Measurements from ENCODE around the gene LSM4. TPM values are rescaled to one million over a fixed set of nuclear protein-coding genes. Genes with fewer than 3 reads are reported as not detected.

LSM4 gene
- total RNA-seq, 1 donor from 2014 or later = 440 TPM

GRCh38 chr19:18304208-18304457, 18.7 kb downstream of the LSM4 start:
- Histone ChIP-seq H3K27me3 (no peaks in the 10 kb centered on the region), H3K9ac (no peak overlapping the region), H2AFZ (replicated peaks) (no peak overlapping the region), H3K4me2 (peak overlapping the region; percentile 72), H3K4me3 (peak overlapping the region; percentile 24), H3K27ac (no peak overlapping the region), H3K9me3 (ENCODE audit: low read depth) (no peaks in the 10 kb centered on the region), H3F3A (ENCODE audit: low read depth) (peaks cover 47% of the 10 kb centered on the region), H3K36me3 (no peaks in the 10 kb centered on the region), H3K79me2 (ENCODE audit: low read depth) (no peaks in the 10 kb centered on the region), H4K20me1 (ENCODE audit: low read depth) (peaks cover 13% of the 10 kb centered on the region), H3K4me1 (peaks cover 21% of the 10 kb centered on the region)
- Mint-ChIP-seq H3K4me3 (peak overlapping the region; percentile 77), H3K9me3 (no peaks in the 10 kb centered on the region), H3K27me3 (ENCODE audit: insufficient read depth, low read depth) (peaks cover 4% of the 10 kb centered on the region), H3K27ac (peak overlapping the region; percentile 87), H3K4me1 (peaks cover 28% of the 10 kb centered on the region), H3K36me3 (peaks cover 8% of the 10 kb centered on the region)
- no peak for DNase-seq (ENCODE audit: low spot score)
- TF ChIP-seq CTCF (IDR thresholded peaks at IDR 0.05) (no peak), EZH2 (IDR thresholded peaks at IDR 0.05) (no peak), EZH2phosphoT487 (IDR thresholded peaks at IDR 0.05) (no peak)

- Mint-ChIP-seq H3K27me3 (ENCODE audit: insufficient read depth, low read depth) (peaks cover 6% of the 10 kb centered on the region), H3K9me3 (no peaks in the 10 kb centered on the region), H3K4me1 (peaks cover 31% of the 10 kb centered on the region), H3K27ac (no peak overlapping the region), H3K36me3 (peaks cover 1% of the 10 kb centered on the region), H3K4me3 (peak overlapping the region; percentile 21)
- H3K36me3 ChIP-seq = no peaks in the 10 kb centered on the region
- no peak for DNase-seq (ENCODE audit: low spot score)
- H3K27ac ChIP-seq = no peak overlapping the region
- peaks cover 21% of the 10 kb centered on the region for H3K4me1 ChIP-seq
- H3K9me3 ChIP-seq (ENCODE audit: low read depth) = no peaks in the 10 kb centered on the region
- no peak overlapping the region for H3K4me3 ChIP-seq
- peaks cover 38% of the 10 kb centered on the region for H3F3A ChIP-seq (ENCODE audit: low read depth)
- no peaks in the 10 kb centered on the region for H3K27me3 ChIP-seq
- H3K79me2 ChIP-seq (ENCODE audit: low read depth) = no peaks in the 10 kb centered on the region
- H3K4me2 ChIP-seq = no peak overlapping the region
- H3K9ac ChIP-seq = no peak overlapping the region
- peaks cover 13% of the 10 kb centered on the region for H4K20me1 ChIP-seq (ENCODE audit: low read depth)
- no peak for TF ChIP-seq EZH2 (IDR thresholded peaks at IDR 0.05)
- no peak for TF ChIP-seq EZH2phosphoT487 (IDR thresholded peaks at IDR 0.05)
- no peak for TF ChIP-seq CTCF (IDR thresholded peaks at IDR 0.05)
- no peak overlapping the region for H2AFZ ChIP-seq (replicated peaks)
These were observed 21.2 kb downstream of the LSM4 start for GRCh38 chr19:18301718-18302111.

- Histone ChIP-seq H3F3A (ENCODE audit: low read depth) (peaks cover 33% of the 10 kb centered on the region), H3K79me2 (ENCODE audit: low read depth) (no peaks in the 10 kb centered on the region), H4K20me1 (ENCODE audit: low read depth) (peaks cover 13% of the 10 kb centered on the region), H3K4me3 (no peak overlapping the region), H2AFZ (replicated peaks) (no peak overlapping the region), H3K27ac (no peak overlapping the region), H3K36me3 (no peaks in the 10 kb centered on the region), H3K4me1 (peaks cover 21% of the 10 kb centered on the region), H3K27me3 (no peaks in the 10 kb centered on the region), H3K9me3 (ENCODE audit: low read depth) (no peaks in the 10 kb centered on the region), H3K4me2 (no peak overlapping the region), H3K9ac (no peak overlapping the region)
- no peak overlapping the region for H3K27ac Mint-ChIP-seq
- peaks cover 9% of the 10 kb centered on the region for H3K27me3 Mint-ChIP-seq (ENCODE audit: insufficient read depth, low read depth)
- no peak for DNase-seq (ENCODE audit: low spot score)
- no peak for TF ChIP-seq CTCF (IDR thresholded peaks at IDR 0.05)
- no peak for TF ChIP-seq EZH2phosphoT487 (IDR thresholded peaks at IDR 0.05)
- TF ChIP-seq EZH2 (IDR thresholded peaks at IDR 0.05) = no peak
- H3K4me3 Mint-ChIP-seq = peak overlapping the region; percentile 21
- peaks cover 29% of the 10 kb centered on the region for H3K4me1 Mint-ChIP-seq
- peaks cover under 1% of the 10 kb centered on the region for H3K9me3 Mint-ChIP-seq
- H3K36me3 Mint-ChIP-seq = no peaks in the 10 kb centered on the region
These were observed 21.8 kb downstream of the LSM4 start for GRCh38 chr19:18300930-18301717.

All from neural progenitor cell (in vitro differentiated cells).